Measurements from ENCODE around the gene HSPA13.

DNA sequence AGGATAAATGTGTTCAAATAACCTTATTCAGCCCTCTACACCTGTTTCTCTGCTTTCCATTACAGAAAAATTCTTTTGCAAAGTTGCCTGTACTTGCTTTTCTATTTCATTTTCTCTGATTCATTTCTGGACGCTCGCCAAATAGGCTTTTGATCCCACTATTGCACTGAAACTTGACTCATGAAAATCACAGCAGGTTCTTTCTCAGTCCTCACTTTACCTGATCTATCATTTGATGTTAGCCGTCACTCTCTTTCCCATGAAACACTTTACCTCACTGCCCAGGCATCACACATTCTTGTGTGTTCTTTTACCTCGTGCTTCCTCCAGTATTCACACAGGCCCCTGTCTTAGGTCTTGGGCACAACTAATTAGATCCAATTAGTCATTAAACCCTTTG is 26.2 kb downstream of the HSPA13 start:
- TF ChIP-seq, protein P1, sequence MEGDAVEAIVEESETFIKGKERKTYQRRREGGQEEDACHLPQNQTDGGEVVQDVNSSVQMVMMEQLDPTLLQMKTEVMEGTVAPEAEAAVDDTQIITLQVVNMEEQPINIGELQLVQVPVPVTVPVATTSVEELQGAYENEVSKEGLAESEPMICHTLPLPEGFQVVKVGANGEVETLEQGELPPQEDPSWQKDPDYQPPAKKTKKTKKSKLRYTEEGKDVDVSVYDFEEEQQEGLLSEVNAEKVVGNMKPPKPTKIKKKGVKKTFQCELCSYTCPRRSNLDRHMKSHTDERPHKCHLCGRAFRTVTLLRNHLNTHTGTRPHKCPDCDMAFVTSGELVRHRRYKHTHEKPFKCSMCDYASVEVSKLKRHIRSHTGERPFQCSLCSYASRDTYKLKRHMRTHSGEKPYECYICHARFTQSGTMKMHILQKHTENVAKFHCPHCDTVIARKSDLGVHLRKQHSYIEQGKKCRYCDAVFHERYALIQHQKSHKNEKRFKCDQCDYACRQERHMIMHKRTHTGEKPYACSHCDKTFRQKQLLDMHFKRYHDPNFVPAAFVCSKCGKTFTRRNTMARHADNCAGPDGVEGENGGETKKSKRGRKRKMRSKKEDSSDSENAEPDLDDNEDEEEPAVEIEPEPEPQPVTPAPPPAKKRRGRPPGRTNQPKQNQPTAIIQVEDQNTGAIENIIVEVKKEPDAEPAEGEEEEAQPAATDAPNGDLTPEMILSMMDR (tag by site-specific recombination; IDR thresholded peaks at IDR 0.05), result no peak
- TF ChIP-seq GLI2 (tag by site-specific recombination; IDR thresholded peaks at IDR 0.05; ENCODE audit: borderline replicate concordance, low read depth), result no peak
- no peak for TF ChIP-seq ZNF16 (tag by site-specific recombination; IDR thresholded peaks at IDR 0.05; ENCODE audit: low read depth)
- TF ChIP-seq, protein P2, sequence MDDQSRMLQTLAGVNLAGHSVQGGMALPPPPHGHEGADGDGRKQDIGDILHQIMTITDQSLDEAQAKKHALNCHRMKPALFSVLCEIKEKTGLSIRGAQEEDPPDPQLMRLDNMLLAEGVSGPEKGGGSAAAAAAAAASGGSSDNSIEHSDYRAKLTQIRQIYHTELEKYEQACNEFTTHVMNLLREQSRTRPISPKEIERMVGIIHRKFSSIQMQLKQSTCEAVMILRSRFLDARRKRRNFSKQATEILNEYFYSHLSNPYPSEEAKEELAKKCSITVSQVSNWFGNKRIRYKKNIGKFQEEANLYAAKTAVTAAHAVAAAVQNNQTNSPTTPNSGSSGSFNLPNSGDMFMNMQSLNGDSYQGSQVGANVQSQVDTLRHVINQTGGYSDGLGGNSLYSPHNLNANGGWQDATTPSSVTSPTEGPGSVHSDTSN (CRISPR knock-in tag; IDR thresholded peaks at IDR 0.05), result no peak
- TF ChIP-seq ZNF501 (tag by site-specific recombination; IDR thresholded peaks at IDR 0.05), result no peak
- TF ChIP-seq TCF7L2 (IDR thresholded peaks at IDR 0.05; ENCODE audit: borderline replicate concordance, low read depth, low read length), result no peak
- no peak for TF ChIP-seq ZNF670 (tag by site-specific recombination; IDR thresholded peaks at IDR 0.05; ENCODE audit: low read depth)
- TF ChIP-seq ZNF555 (tag by site-specific recombination; conservative IDR thresholded peaks at IDR 0.05), result no peak
- TF ChIP-seq, protein P3, sequence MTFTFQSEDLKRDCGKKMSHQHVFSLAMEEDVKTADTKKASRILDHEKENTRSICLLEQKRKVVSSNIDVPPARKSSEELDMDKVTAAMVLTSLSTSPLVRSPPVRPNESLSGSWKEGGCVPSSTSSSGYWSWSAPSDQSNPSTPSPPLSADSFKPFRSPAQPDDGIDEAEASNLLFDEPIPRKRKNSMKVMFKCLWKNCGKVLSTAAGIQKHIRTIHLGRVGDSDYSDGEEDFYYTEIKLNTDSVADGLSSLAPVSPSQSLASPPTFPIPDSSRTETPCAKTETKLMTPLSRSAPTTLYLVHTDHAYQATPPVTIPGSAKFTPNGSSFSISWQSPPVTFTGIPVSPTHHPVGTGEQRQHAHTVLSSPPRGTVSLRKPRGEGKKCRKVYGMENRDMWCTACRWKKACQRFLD (tag by site-specific recombination; IDR thresholded peaks at IDR 0.05), result no peak
- no peak for TF ChIP-seq SCRT1 (tag by site-specific recombination; IDR thresholded peaks at IDR 0.05; ENCODE audit: borderline replicate concordance)

All from HEK293 (cell line).